Renal cortex interstitium (tissue), 15 donors: ENCODE measurements around the gene MGMT. TPM values are rescaled to one million over a fixed set of nuclear protein-coding genes. Genes with fewer than 3 reads are reported as not detected.
"Not testable (repeated sequence)": the region's sequence is repeated elsewhere in the genome, so short reads cannot be mapped to it uniquely, and the experiment has no call there.

Experiments used
- DNase-seq, 11 donors: peaks; one replicate each; pipeline ENCODE4 v3.0.0-alpha.2; 2013; ENCODE audit warnings: low read depth in 9 of 11, low spot score in 4 of 11; ENCODE audit errors: extremely low read depth in 1 of 11
- long read RNA-seq, 16 experiments: transcript quantifications; one replicate each; lab custom pipeline, GENCODE V29; 2026
- polyA plus RNA-seq, 3 donors: library from polyadenylated mRNA; unstranded; fragments of 120-200 nt; gene quantifications; one replicate each; pipeline ENCODE4 v1.2.1, GENCODE V29; 2013; ENCODE audit not compliant: insufficient read length in 3 of 3

The MGMT gene
- polyA plus RNA-seq: 10 to 100 TPM; 17.5 to 22.7 (median 20.5) TPM
- long read RNA-seq, donor 1, transcript MGMT-201 (5 exons, 1,759 nt): major isoform, 16 of 16 reads
- long read RNA-seq, donor 1, partial matches to known transcripts: 0 of 16 reads
- long read RNA-seq, donor 1, other reads (novel, unspliced or antisense): 0 of 16 reads
- long read RNA-seq, donor 2, transcript MGMT-201 (5 exons, 1,759 nt): major isoform, 6 of 7 reads
- long read RNA-seq, donor 2, partial matches to known transcripts: 0 of 7 reads
- long read RNA-seq, donor 2, other reads (novel, unspliced or antisense): 0 of 7 reads
- long read RNA-seq, donor 3, transcript MGMT-201 (5 exons, 1,759 nt): major isoform, 57 of 62 reads
- long read RNA-seq, donor 3, partial matches to known transcripts: 5 of 62 reads
- long read RNA-seq, donor 3, other reads (novel, unspliced or antisense): 0 of 62 reads
- long read RNA-seq, donor 4, transcript MGMT-201 (5 exons, 1,759 nt): major isoform, 20 of 26 reads
- long read RNA-seq, donor 4, partial matches to known transcripts: 6 of 26 reads
- long read RNA-seq, donor 4, other reads (novel, unspliced or antisense): 0 of 26 reads
- long read RNA-seq, donor 5: 0 reads
- long read RNA-seq, donor 6, transcript MGMT-201 (5 exons, 1,759 nt): major isoform, 22 of 24 reads
- long read RNA-seq, donor 6, partial matches to known transcripts: 0 of 24 reads
- long read RNA-seq, donor 6, other reads (novel, unspliced or antisense): 0 of 24 reads
- long read RNA-seq, donor 7, transcript MGMT-201 (5 exons, 1,759 nt): major isoform, 42 of 44 reads
- long read RNA-seq, donor 7, partial matches to known transcripts: 0 of 44 reads
- long read RNA-seq, donor 7, other reads (novel, unspliced or antisense): 0 of 44 reads
- long read RNA-seq, donor 8, transcript MGMT-201 (5 exons, 1,759 nt): major isoform, 32 of 37 reads
- long read RNA-seq, donor 8, partial matches to known transcripts: 0 of 37 reads
- long read RNA-seq, donor 8, other reads (novel, unspliced or antisense): 5 of 37 reads
- long read RNA-seq, donor 9, transcript MGMT-201 (5 exons, 1,759 nt): major isoform, 45 of 46 reads
- long read RNA-seq, donor 9, partial matches to known transcripts: 0 of 46 reads
- long read RNA-seq, donor 9, other reads (novel, unspliced or antisense): 0 of 46 reads
- long read RNA-seq, donor 10, transcript MGMT-201 (5 exons, 1,759 nt): major isoform, 34 of 40 reads
- long read RNA-seq, donor 10, partial matches to known transcripts: 5 of 40 reads
- long read RNA-seq, donor 10, other reads (novel, unspliced or antisense): 0 of 40 reads
- long read RNA-seq, donor 11, transcript MGMT-201 (5 exons, 1,759 nt): major isoform, 22 of 22 reads
- long read RNA-seq, donor 11, partial matches to known transcripts: 0 of 22 reads
- long read RNA-seq, donor 11, other reads (novel, unspliced or antisense): 0 of 22 reads
- long read RNA-seq, donor 12, transcript MGMT-201 (5 exons, 1,759 nt): major isoform, 10 of 10 reads
- long read RNA-seq, donor 12, partial matches to known transcripts: 0 of 10 reads
- long read RNA-seq, donor 12, other reads (novel, unspliced or antisense): 0 of 10 reads
- long read RNA-seq, donor 13: 0 reads
- long read RNA-seq, donor 14, transcript MGMT-201 (5 exons, 1,759 nt): major isoform, 35 of 35 reads
- long read RNA-seq, donor 14, partial matches to known transcripts: 0 of 35 reads
- long read RNA-seq, donor 14, other reads (novel, unspliced or antisense): 0 of 35 reads
- long read RNA-seq, donor 15, transcript MGMT-201 (5 exons, 1,759 nt): major isoform, 14 of 14 reads
- long read RNA-seq, donor 15, partial matches to known transcripts: 0 of 14 reads
- long read RNA-seq, donor 15, other reads (novel, unspliced or antisense): 0 of 14 reads
- long read RNA-seq, donor 16, transcript MGMT-201 (5 exons, 1,759 nt): major isoform, 102 of 111 reads
- long read RNA-seq, donor 16, partial matches to known transcripts: 0 of 111 reads
- long read RNA-seq, donor 16, other reads (novel, unspliced or antisense): 7 of 111 reads

- peak; percentile 47 to 86 (median 78) for DNase-seq
Measured at GRCh38 chr10:129466703-129467358, at the start of gene MGMT. MGMT (plus strand) TSS chr10:129467241.

GRCh38 chr10:129417870-129418269 is 49.2 kb upstream of the MGMT start:
- DNase-seq: no peak

GRCh38 chr10:129418496-129419225 is 48.4 kb upstream of the MGMT start:
- DNase-seq: no peak

GRCh38 chr10:129419397-129419796 is 47.6 kb upstream of the MGMT start:
- no peak for DNase-seq

- no peak for DNase-seq
Measured at GRCh38 chr10:129421399-129422010, 45.5 kb upstream of the MGMT start.

GRCh38 chr10:129424978-129425377 is 42.1 kb upstream of the MGMT start:
- no peak for DNase-seq

- DNase-seq: peak in 10 of 11 donors; percentile 15 to 58 (median 34)
Measured at GRCh38 chr10:129426606-129427005, 40.4 kb upstream of the MGMT start.

GRCh38 chr10:129433266-129433665 is 33.8 kb upstream of the MGMT start:
- DNase-seq: no peak

- DNase-seq: not testable (repeated sequence)
Measured at GRCh38 chr10:129435724-129436123, 31.3 kb upstream of the MGMT start.

GRCh38 chr10:129438024-129438423 is 29.0 kb upstream of the MGMT start:
- no peak for DNase-seq

- no peak for DNase-seq
Measured at GRCh38 chr10:129440247-129440646, 26.8 kb upstream of the MGMT start.

- no peak for DNase-seq
Measured at GRCh38 chr10:129440722-129441316, 26.2 kb upstream of the MGMT start.

- DNase-seq: no peak
Measured at GRCh38 chr10:129441372-129442009, 25.6 kb upstream of the MGMT start.

GRCh38 chr10:129442866-129443265 is 24.2 kb upstream of the MGMT start:
- DNase-seq: no peak

- no peak for DNase-seq
Measured at GRCh38 chr10:129444359-129444758, 22.7 kb upstream of the MGMT start.
